Activated CD8-positive, alpha-beta memory T cell treated with anti-CD3 and anti-CD28 coated beads, Interleukin-2, amount 50 U/mL, for 1 hour (primary cell): Measurements from ENCODE around the gene DAB2.

Experiments used
- DNase-seq: peaks from one replicate; pipeline ENCODE4 v3.0.0-alpha.2; 2020; ENCODE audit errors: extremely low read depth

DAB2 gene

GRCh38 chr5:39381376-39381775 lies 43.4 kb downstream of the DAB2 start:
- no peak for DNase-seq

- no peak for DNase-seq
These were observed 45.1 kb downstream of the DAB2 start for GRCh38 chr5:39379693-39380092.

GRCh38 chr5:39377613-39378012 lies 47.2 kb downstream of the DAB2 start:
- no peak for DNase-seq

GRCh38 chr5:39376293-39376714 lies 48.5 kb downstream of the DAB2 start:
- no peak for DNase-seq

- no peak for DNase-seq
These were observed 51.0 kb downstream of the DAB2 start for GRCh38 chr5:39373791-39374190.

GRCh38 chr5:39371367-39371635 lies 53.5 kb downstream of the DAB2 start:
- no peak for DNase-seq

- DNase-seq, result no peak
These were observed 54.0 kb downstream of the DAB2 start for GRCh38 chr5:39370555-39371366.

GRCh38 chr5:39369123-39369815 lies 55.5 kb downstream of the DAB2 start:
- DNase-seq, result no peak

- no peak for DNase-seq
These were observed 56.7 kb downstream of the DAB2 start for GRCh38 chr5:39368116-39368515.

GRCh38 chr5:39367711-39368110 lies 57.1 kb downstream of the DAB2 start:
- DNase-seq, result no peak

GRCh38 chr5:39364367-39364766 lies 60.4 kb downstream of the DAB2 start, which contains the start of gene C9:
Gene C9, minus strand, starts transcription at chr5:39364495. Its CDS starts 31 bp downstream, at chr5:39364464.
- DNase-seq, result no peak

- DNase-seq, result no peak
These were observed 61.6 kb downstream of the DAB2 start for GRCh38 chr5:39363217-39363616.

- DNase-seq, result no peak
These were observed 62.1 kb downstream of the DAB2 start for GRCh38 chr5:39362646-39363045.

- no peak for DNase-seq
These were observed 63.5 kb downstream of the DAB2 start for GRCh38 chr5:39361306-39361705.

- no peak for DNase-seq
These were observed 64.2 kb downstream of the DAB2 start for GRCh38 chr5:39360471-39361111.

GRCh38 chr5:39356263-39356662 lies 68.5 kb downstream of the DAB2 start:
- no peak for DNase-seq

GRCh38 chr5:39355324-39355723 lies 69.5 kb downstream of the DAB2 start:
- no peak for DNase-seq

- no peak for DNase-seq
These were observed 70.9 kb downstream of the DAB2 start for GRCh38 chr5:39353717-39354399.

- no peak for DNase-seq
These were observed 71.8 kb downstream of the DAB2 start for GRCh38 chr5:39352951-39353350.

GRCh38 chr5:39352170-39352569 lies 72.6 kb downstream of the DAB2 start:
- no peak for DNase-seq

GRCh38 chr5:39349484-39349883 lies 75.3 kb downstream of the DAB2 start:
- DNase-seq, result no peak

- DNase-seq, result no peak
These were observed 82.3 kb downstream of the DAB2 start for GRCh38 chr5:39342460-39342859.
